NCI-H146 (cell line): Measurements from ENCODE around the gene RAB33B.
"Not testable (repeated sequence)": the region's sequence is repeated elsewhere in the genome, so short reads cannot be mapped to it uniquely, and the experiment has no call there.

ENCODE experiments used
- DNase-seq: peaks from one replicate; lab custom pipeline; 2025; lab: John Stamatoyannopoulos, UW

The RAB33B gene

GRCh38 chr4:139454111-139455045 lies at the start of gene RAB33B:
TSS of gene RAB33B (plus strand) at chr4:139454121. CDS start at chr4:139454196, 75 bp downstream.
- peak; percentile 47 for DNase-seq

- DNase-seq: no peak
These were observed 43.6 kb upstream of the RAB33B start for GRCh38 chr4:139410312-139410711.

GRCh38 chr4:139414671-139415210 lies 39.2 kb upstream of the RAB33B start:
- not testable (repeated sequence) for DNase-seq

GRCh38 chr4:139416073-139416673 lies 37.7 kb upstream of the RAB33B start:
- peak; percentile 32 for DNase-seq

- no peak for DNase-seq
These were observed 34.5 kb upstream of the RAB33B start for GRCh38 chr4:139419388-139419914.

GRCh38 chr4:139420652-139421051 lies 33.3 kb upstream of the RAB33B start:
- DNase-seq: no peak

- no peak for DNase-seq
These were observed 17.8 kb upstream of the RAB33B start for GRCh38 chr4:139436122-139436521.

GRCh38 chr4:139438141-139438540 lies 15.8 kb upstream of the RAB33B start:
- no peak for DNase-seq

- no peak for DNase-seq
These were observed 12.9 kb upstream of the RAB33B start for GRCh38 chr4:139441029-139441428.

GRCh38 chr4:139443661-139444060 lies 10.3 kb upstream of the RAB33B start:
- DNase-seq: no peak

- DNase-seq: not testable (repeated sequence)
These were observed 9.0 kb upstream of the RAB33B start for GRCh38 chr4:139444881-139445280.

GRCh38 chr4:139447078-139447477 lies 6.8 kb upstream of the RAB33B start:
- DNase-seq: not testable (repeated sequence)

GRCh38 chr4:139450586-139450985 lies 3.3 kb upstream of the RAB33B start:
- no peak for DNase-seq

GRCh38 chr4:139451997-139452396 lies 1.9 kb upstream of the RAB33B start:
- DNase-seq: no peak

GRCh38 chr4:139453041-139453370 lies 915 bp upstream of the RAB33B start:
- DNase-seq: peak; percentile 60

- peak; percentile 94 for DNase-seq
These were observed 380 bp upstream of the RAB33B start for GRCh38 chr4:139453371-139454110.

- DNase-seq: no peak
These were observed 1.2 kb downstream of the RAB33B start for GRCh38 chr4:139455126-139455538.

- DNase-seq: no peak
These were observed 3.4 kb downstream of the RAB33B start for GRCh38 chr4:139457318-139457717.

GRCh38 chr4:139458543-139458942 lies 4.6 kb downstream of the RAB33B start:
- DNase-seq: peak; percentile 4

- no peak for DNase-seq
These were observed 5.1 kb downstream of the RAB33B start for GRCh38 chr4:139458999-139459398.

GRCh38 chr4:139460565-139460964 lies 6.6 kb downstream of the RAB33B start:
- no peak for DNase-seq

- no peak for DNase-seq
These were observed 7.2 kb downstream of the RAB33B start for GRCh38 chr4:139461022-139461628.
